Spinal cord (tissue), 10 donors: ENCODE results near the gene EEF1E1. TPM values are rescaled to one million over a fixed set of nuclear protein-coding genes. Genes with fewer than 3 reads are reported as not detected.
A peak's percentile ranks its signal among the peaks of the same experiment; 100 is the strongest.
"Not testable (repeated sequence)": the region's sequence is repeated elsewhere in the genome, so short reads cannot be mapped to it uniquely, and the experiment has no call there.

Experiments used
- DNase-seq, 6 donors: peaks; one replicate each; pipeline versions ENCODE4 v3.0.0 to v3.0.0-alpha.2; 2013 to 2015; ENCODE audit warnings: low spot score in 6 of 6, low read depth in 4 of 6
- H3K27ac ChIP-seq: one replicate; pipeline ENCODE4 v1.5.1; 2013; ENCODE audit warnings: low read depth, low read length, control low read depth
- H3K27me3 ChIP-seq: one replicate; pipeline ENCODE4 v1.6.1; 2013; ENCODE audit warnings: low read length; ENCODE audit not compliant: control insufficient read depth, insufficient read depth
- H3K36me3 ChIP-seq: one replicate; pipeline ENCODE4 v1.6.1; 2013; ENCODE audit warnings: low read length; ENCODE audit not compliant: control insufficient read depth, insufficient read depth
- H3K4me1 ChIP-seq: one replicate; pipeline ENCODE4 v1.6.1; 2013; ENCODE audit warnings: low read length; ENCODE audit not compliant: control insufficient read depth, insufficient read depth
- H3K4me3 ChIP-seq: one replicate; pipeline ENCODE4 v1.5.1; 2013; ENCODE audit warnings: low read depth, low read length, control low read depth
- H3K9me3 ChIP-seq: one replicate; pipeline ENCODE4 v1.6.1; 2013; ENCODE audit warnings: low read length; ENCODE audit not compliant: control insufficient read depth, insufficient read depth
- WGBS: methylation state at CpG from one replicate; pipeline ENCODE4 v1.1.5; 2013; ENCODE audit warnings: missing lambda C conversion rate; ENCODE audit not compliant: insufficient coverage; 5-methylcytosine and 5-hydroxymethylcytosine counted together
- polyA plus RNA-seq, 2 donors: library from polyadenylated mRNA; unstranded; fragments of 120-200 nt; gene quantifications; one replicate each; pipeline ENCODE4 v1.2.1, GENCODE V29; 2013; ENCODE audit not compliant: insufficient read length in 2 of 2
- total RNA-seq, 2 donors: library from RNA; depleted of rRNA in 1 of 2; stranded (reverse); fragments of 120-200 nt in 1 of 2; fragments of >200 nt in 1 of 2; gene quantifications; one replicate each; pipeline versions ENCODE4 v1.2.3 to v1.2.4, GENCODE V29; 2013 to 2014
- donor health status: healthy.

The EEF1E1 gene
- total and polyA plus RNA-seq, 4 donors: 38.2 to 66.7 (median 54.2) TPM

GRCh38 chr6:8054276-8054675 is 48.1 kb downstream of the EEF1E1 start:
- Histone ChIP-seq H3K9me3 (no peaks in the 10 kb centered on the region), H3K36me3 (peaks cover 2% of the 10 kb centered on the region), H3K27ac (no peak overlapping the region), H3K4me3 (no peak overlapping the region), H3K4me1 (no peaks in the 10 kb centered on the region), H3K27me3 (no peaks in the 10 kb centered on the region)
- no peak for DNase-seq
- 40% methylated on average over 1 of the region's 2 CpGs for WGBS

- Histone ChIP-seq H3K4me3 (no peak overlapping the region), H3K4me1 (no peaks in the 10 kb centered on the region), H3K27ac (no peak overlapping the region), H3K27me3 (no peaks in the 10 kb centered on the region), H3K9me3 (peaks cover 2% of the 10 kb centered on the region), H3K36me3 (no peaks in the 10 kb centered on the region)
- WGBS: no CpG with 5 or more reads among the region's 3 CpGs
- peak in 2 of 6 donors; percentile 30 to 82 for DNase-seq
Observed at GRCh38 chr6:8047541-8048292, 54.6 kb downstream of the EEF1E1 start.

DNA sequence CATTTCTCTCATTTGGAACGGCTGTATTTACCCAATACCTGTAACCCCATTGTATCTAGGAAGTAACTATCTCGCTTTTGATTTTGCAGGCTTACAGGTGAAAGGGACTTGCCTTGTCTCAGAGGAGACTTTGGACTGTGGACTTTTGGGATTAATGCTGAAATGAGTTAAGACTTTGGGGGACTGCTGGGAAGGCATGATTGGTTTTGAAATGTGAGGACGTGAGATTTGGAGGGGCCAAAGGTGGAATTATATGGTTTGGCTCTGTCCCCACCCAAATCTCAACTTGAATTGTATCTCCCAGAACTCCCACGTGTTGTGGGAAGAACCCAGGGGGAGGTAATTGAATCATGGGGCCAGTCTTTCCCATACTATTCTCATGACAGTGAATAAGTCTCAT is 56.6 kb downstream of the EEF1E1 start:
- not testable (repeated sequence) for H3K4me3 ChIP-seq, H3K9me3 ChIP-seq, H3K27ac ChIP-seq, H3K4me1 ChIP-seq, DNase-seq, H3K36me3 ChIP-seq, H3K27me3 ChIP-seq
- 100% methylated on average over 1 of the region's 4 CpGs for WGBS

DNA sequence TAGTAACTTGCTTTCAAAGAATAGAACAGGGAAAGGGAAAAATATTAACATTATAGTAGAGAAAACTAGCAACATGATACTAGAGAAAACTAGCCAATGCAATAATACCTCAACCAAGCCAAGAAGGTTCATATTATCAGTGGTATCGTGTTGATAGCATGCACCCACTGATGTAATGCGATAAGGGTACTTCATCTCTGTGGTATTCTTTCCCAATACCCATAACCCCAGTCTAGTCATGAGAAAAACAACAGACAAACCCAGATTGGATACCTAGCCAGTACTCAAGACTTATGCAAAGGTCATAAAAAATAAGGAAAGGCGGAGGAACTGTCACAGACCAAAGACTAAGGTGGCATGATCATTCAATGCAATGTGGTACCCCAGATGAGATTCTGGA is 59.1 kb downstream of the EEF1E1 start:
- no peaks in the 10 kb centered on the region for H3K27me3 ChIP-seq
- no peaks in the 10 kb centered on the region for H3K4me1 ChIP-seq
- H3K36me3 ChIP-seq: peaks cover 2% of the 10 kb centered on the region
- no peak for DNase-seq
- WGBS: 100% methylated on average over 1 of the region's 3 CpGs
- H3K9me3 ChIP-seq: peaks cover 2% of the 10 kb centered on the region
- H3K27ac ChIP-seq: no peak overlapping the region
- no peak overlapping the region for H3K4me3 ChIP-seq

GRCh38 chr6:8041913-8042583 is 60.3 kb downstream of the EEF1E1 start:
- no peak for DNase-seq
- Histone ChIP-seq H3K4me1 (no peaks in the 10 kb centered on the region), H3K9me3 (peaks cover 2% of the 10 kb centered on the region), H3K27me3 (no peaks in the 10 kb centered on the region), H3K4me3 (no peak overlapping the region), H3K27ac (no peak overlapping the region), H3K36me3 (peaks cover 2% of the 10 kb centered on the region)
- WGBS: no CpG with 5 or more reads among the region's 9 CpGs

DNA sequence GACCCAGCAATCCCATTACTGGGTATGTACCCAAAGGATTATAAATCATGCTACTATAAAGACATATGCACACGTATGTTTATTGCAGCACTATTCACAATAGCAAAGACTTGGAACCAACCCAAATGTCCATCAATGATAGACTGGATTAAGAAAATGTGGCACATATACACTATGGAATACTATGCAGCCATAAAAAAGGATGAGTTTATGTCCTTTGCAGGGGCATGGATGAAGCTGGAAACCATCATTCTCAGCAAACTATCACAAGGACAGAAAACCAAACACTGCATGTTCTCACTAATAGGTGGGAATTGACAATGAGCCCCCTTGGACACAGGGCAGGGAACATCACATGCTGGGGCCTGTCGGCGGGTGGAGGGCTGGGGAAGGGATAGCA is 68.2 kb downstream of the EEF1E1 start:
- not testable (repeated sequence) for H3K36me3 ChIP-seq, H3K27me3 ChIP-seq, H3K27ac ChIP-seq, H3K4me1 ChIP-seq, H3K4me3 ChIP-seq, H3K9me3 ChIP-seq, DNase-seq
- no CpG with 5 or more reads among the region's 3 CpGs for WGBS

DNA sequence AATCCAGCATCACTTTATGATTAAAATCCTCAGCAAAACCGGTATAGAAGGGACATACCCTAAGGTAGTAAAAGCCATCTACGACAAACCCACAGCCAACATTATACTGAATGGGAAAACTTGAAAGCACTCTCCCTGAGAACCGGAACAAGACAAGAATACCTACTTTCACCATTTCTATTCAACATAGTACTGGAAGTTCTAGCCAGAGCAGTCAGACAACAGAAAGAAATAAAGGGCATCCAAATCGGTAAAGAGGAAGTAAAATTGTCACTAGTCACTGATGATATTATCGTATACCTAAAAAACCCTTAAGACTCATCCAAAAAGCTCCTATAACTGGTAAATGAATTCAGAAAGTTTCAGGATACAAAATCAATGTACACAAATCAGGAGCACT is 71.4 kb downstream of the EEF1E1 start:
- Histone ChIP-seq H3K36me3 (no peaks in the 10 kb centered on the region), H3K4me3 (no peak overlapping the region), H3K27me3 (no peaks in the 10 kb centered on the region), H3K9me3 (no peaks in the 10 kb centered on the region), H3K4me1 (no peaks in the 10 kb centered on the region), H3K27ac (no peak overlapping the region)
- no peak for DNase-seq
- WGBS: 100% methylated on average over 3 of the region's 5 CpGs

Other genes with a start within 250 kb of the EEF1E1 start
- gene TXNDC5, start 191.8 kb downstream of the EEF1E1 start, total RNA-seq: 100 to 1,000 TPM; 110 to 181 TPM
- gene TXNDC5, start 191.8 kb downstream of the EEF1E1 start, polyA plus RNA-seq: 10 to 100 TPM; 46.4 to 55.8 TPM
- 10 to 100 TPM; 20.4 to 20.9 TPM for gene BLOC1S5, start 38.2 kb downstream of the EEF1E1 start, total RNA-seq
- 10 to 100 TPM; 10.1 to 11.0 TPM for gene BLOC1S5, start 38.2 kb downstream of the EEF1E1 start, polyA plus RNA-seq